C4-2B (cell line): Measurements from ENCODE around the gene PDE12.
"Not testable (repeated sequence)": the region's sequence is repeated elsewhere in the genome, so short reads cannot be mapped to it uniquely, and the experiment has no call there.

Experiments used
- H3K27ac ChIP-seq: fragments of 450-650 bp; 2 replicates; pipeline ENCODE4 v1.5.1; 2017
- ZFX ChIP-seq: fragments of 450-650 bp; IDR thresholded peaks from 2 replicates; pipeline ENCODE4 v1.6.1; 2017
- TF ChIP-seq, protein P1 (sequence below): fragments of 450-650 bp; conservative IDR thresholded peaks from 2 replicates; pipeline ENCODE4 v1.5.1; 2017; ENCODE audit warnings: mild to moderate bottlenecking

Gene PDE12

GRCh38 chr3:57600195-57600594 lies 44.1 kb downstream of the PDE12 start:
- TF ChIP-seq, protein P1, sequence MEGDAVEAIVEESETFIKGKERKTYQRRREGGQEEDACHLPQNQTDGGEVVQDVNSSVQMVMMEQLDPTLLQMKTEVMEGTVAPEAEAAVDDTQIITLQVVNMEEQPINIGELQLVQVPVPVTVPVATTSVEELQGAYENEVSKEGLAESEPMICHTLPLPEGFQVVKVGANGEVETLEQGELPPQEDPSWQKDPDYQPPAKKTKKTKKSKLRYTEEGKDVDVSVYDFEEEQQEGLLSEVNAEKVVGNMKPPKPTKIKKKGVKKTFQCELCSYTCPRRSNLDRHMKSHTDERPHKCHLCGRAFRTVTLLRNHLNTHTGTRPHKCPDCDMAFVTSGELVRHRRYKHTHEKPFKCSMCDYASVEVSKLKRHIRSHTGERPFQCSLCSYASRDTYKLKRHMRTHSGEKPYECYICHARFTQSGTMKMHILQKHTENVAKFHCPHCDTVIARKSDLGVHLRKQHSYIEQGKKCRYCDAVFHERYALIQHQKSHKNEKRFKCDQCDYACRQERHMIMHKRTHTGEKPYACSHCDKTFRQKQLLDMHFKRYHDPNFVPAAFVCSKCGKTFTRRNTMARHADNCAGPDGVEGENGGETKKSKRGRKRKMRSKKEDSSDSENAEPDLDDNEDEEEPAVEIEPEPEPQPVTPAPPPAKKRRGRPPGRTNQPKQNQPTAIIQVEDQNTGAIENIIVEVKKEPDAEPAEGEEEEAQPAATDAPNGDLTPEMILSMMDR: no peak
- TF ChIP-seq ZFX: no peak
- H3K27ac ChIP-seq: no peak overlapping the region

- no peak overlapping the region; the same call in 1 of the 2 replicates for H3K27ac ChIP-seq
- TF ChIP-seq, protein P1: no peak
- TF ChIP-seq ZFX: no peak
Measured at GRCh38 chr3:57604971-57605370, 48.9 kb downstream of the PDE12 start.

- TF ChIP-seq, protein P1: no peak
- no peak for TF ChIP-seq ZFX
- H3K27ac ChIP-seq: no peak overlapping the region
Measured at GRCh38 chr3:57605683-57606082, 49.6 kb downstream of the PDE12 start.

- H3K27ac ChIP-seq: not testable (repeated sequence)
Measured at GRCh38 chr3:57611870-57612269, 55.8 kb downstream of the PDE12 start.

GRCh38 chr3:57616233-57616632 lies 60.2 kb downstream of the PDE12 start:
- no peak overlapping the region for H3K27ac ChIP-seq
- TF ChIP-seq ZFX: no peak
- TF ChIP-seq, protein P1: no peak
